H9 (cell line): ENCODE results near the gene PPM1H. TPM values are rescaled to one million over a fixed set of nuclear protein-coding genes. Genes with fewer than 3 reads are reported as not detected.

Experiments used
- DNase-seq: peaks from one replicate; pipeline ENCODE4 v3.0.0-alpha.2; 2017
- H2AFZ ChIP-seq: one replicate; pipeline ENCODE4 v1.6.1; 2013; ENCODE audit warnings: mild to moderate bottlenecking, low read length, control low read depth, moderate library complexity
- H2AK5ac ChIP-seq: 2 replicates; pipeline ENCODE4 v1.6.1; 2013; ENCODE audit warnings: low read length, control low read depth, mixed read lengths; ENCODE audit not compliant: insufficient read length
- H2BK120ac ChIP-seq: one replicate; pipeline ENCODE4 v1.6.1; 2013; ENCODE audit warnings: low read depth, mild to moderate bottlenecking, low read length, control low read depth, inconsistent platforms; ENCODE audit not compliant: poor library complexity, severe bottlenecking
- H2BK12ac ChIP-seq: 2 replicates; pipeline ENCODE4 v1.6.1; 2013; ENCODE audit warnings: low read length, control low read depth, mixed read lengths, low read depth; ENCODE audit not compliant: insufficient read length
- H2BK15ac ChIP-seq: 2 replicates; pipeline ENCODE4 v1.6.1; 2013; ENCODE audit warnings: low read depth, low read length, control low read depth
- H2BK20ac ChIP-seq: one replicate; pipeline ENCODE4 v1.6.1; 2013; ENCODE audit warnings: low read depth, mild to moderate bottlenecking, low read length, control low read depth, inconsistent platforms; ENCODE audit not compliant: poor library complexity, severe bottlenecking
- H2BK5ac ChIP-seq: 2 replicates; pipeline ENCODE4 v1.6.1; 2013; ENCODE audit warnings: low read length, control low read depth, mixed read lengths; ENCODE audit not compliant: insufficient read length
- H3K14ac ChIP-seq: 2 replicates; pipeline ENCODE4 v1.6.1; 2013; ENCODE audit warnings: low read length, control low read depth; ENCODE audit not compliant: insufficient read depth
- H3K18ac ChIP-seq: 2 replicates; pipeline ENCODE4 v1.6.1; 2013; ENCODE audit warnings: low read depth, mild to moderate bottlenecking, mixed read lengths, low read length, control low read depth; ENCODE audit not compliant: insufficient read length
- H3K23ac ChIP-seq: 2 replicates; pipeline ENCODE4 v1.6.1; 2013; ENCODE audit warnings: low read length, control low read depth, mixed read lengths, low read depth; ENCODE audit not compliant: insufficient read length
- H3K23me2 ChIP-seq: 2 replicates; pipeline ENCODE4 v1.6.1; 2013; ENCODE audit warnings: low read depth, mild to moderate bottlenecking, mixed read lengths, low read length, control low read depth; ENCODE audit not compliant: insufficient read length, poor library complexity, severe bottlenecking
- H3K27ac ChIP-seq: 2 replicates; pipeline ENCODE4 v1.5.1; 2013; ENCODE audit warnings: low read length, control low read depth, mixed read lengths, low read depth; ENCODE audit not compliant: insufficient read length
- H3K27me3 ChIP-seq: 2 replicates; pipeline ENCODE4 v1.6.1; 2013; ENCODE audit warnings: low read length, control low read depth, inconsistent platforms; ENCODE audit not compliant: insufficient read depth
- H3K4ac ChIP-seq: 2 replicates; pipeline ENCODE4 v1.6.1; 2013; ENCODE audit warnings: low read depth, mild to moderate bottlenecking, control low read depth, inconsistent platforms, low read length, moderate library complexity
- H3K4me1 ChIP-seq: 2 replicates; pipeline ENCODE4 v1.6.1; 2013; ENCODE audit warnings: low read length, control low read depth, inconsistent platforms; ENCODE audit not compliant: insufficient read depth
- H3K4me2 ChIP-seq: 2 replicates; pipeline ENCODE4 v1.6.1; 2013; ENCODE audit warnings: low read length, control low read depth, mixed read lengths; ENCODE audit not compliant: insufficient read length, insufficient read depth
- H3K56ac ChIP-seq: 2 replicates; pipeline ENCODE4 v1.6.1; 2013; ENCODE audit warnings: low read depth, mild to moderate bottlenecking, mixed read lengths, low read length, control low read depth; ENCODE audit not compliant: insufficient read length
- H3K79me1 ChIP-seq: 2 replicates; pipeline ENCODE4 v1.6.1; 2013; ENCODE audit warnings: low read depth, mild to moderate bottlenecking, moderate library complexity, low read length, control low read depth, inconsistent platforms; ENCODE audit not compliant: insufficient read depth, poor library complexity, severe bottlenecking
- H3K79me2 ChIP-seq: 2 replicates; pipeline ENCODE4 v1.6.1; 2013; ENCODE audit warnings: low read length, control low read depth, inconsistent platforms; ENCODE audit not compliant: insufficient read depth
- H3K9ac ChIP-seq: 2 replicates; pipeline ENCODE4 v1.6.1; 2013; ENCODE audit warnings: low read length, control low read depth, mixed read lengths; ENCODE audit not compliant: insufficient read length; ENCODE audit errors: extremely low read depth
- H3K9me3 ChIP-seq: one replicate; pipeline ENCODE4 v1.6.1; 2013; ENCODE audit warnings: low read depth, low read length, inconsistent platforms; ENCODE audit not compliant: control insufficient read depth
- H3T11ph ChIP-seq: one replicate; pipeline ENCODE4 v1.6.1; 2013; ENCODE audit warnings: mild to moderate bottlenecking, low read length, control low read depth, inconsistent platforms
- H4K20me1 ChIP-seq: one replicate; pipeline ENCODE4 v1.6.1; 2013; ENCODE audit not compliant: control insufficient read depth, insufficient read length, insufficient read depth
- H4K5ac ChIP-seq: 2 replicates; pipeline ENCODE4 v1.6.1; 2013; ENCODE audit warnings: low read depth, mild to moderate bottlenecking, mixed read lengths, low read length, control low read depth; ENCODE audit not compliant: insufficient read length
- H4K8ac ChIP-seq: replicated peaks from 2 replicates; pipeline ENCODE4 v1.6.1; 2013; ENCODE audit warnings: low read length, control low read depth, mixed read lengths, low read depth; ENCODE audit not compliant: insufficient read length
- H4K91ac ChIP-seq: 2 replicates; pipeline ENCODE4 v1.6.1; 2013; ENCODE audit warnings: low read depth, mild to moderate bottlenecking, moderate library complexity, mixed read lengths, low read length, control low read depth; ENCODE audit not compliant: insufficient read length
- H3K27ac Mint-ChIP-seq, 3 experiments: 2 replicates in 2 of 3; 3 replicates in 1 of 3; pipeline ENCODE4 v1.8.0; 2020 to 2021; ENCODE audit warnings: mixed read lengths in 3 of 3, mild to moderate bottlenecking in 1 of 3, moderate library complexity in 1 of 3
- H3K27me3 Mint-ChIP-seq: 2 replicates; pipeline ENCODE4 v1.8.0; 2021; ENCODE audit warnings: low read depth, mild to moderate bottlenecking, moderate library complexity, mixed read lengths
- H3K36me3 Mint-ChIP-seq, 3 experiments: 2 replicates in 2 of 3; 3 replicates in 1 of 3; pipeline ENCODE4 v1.8.0; 2020 to 2021; ENCODE audit warnings: low read depth in 3 of 3, mixed read lengths in 3 of 3; ENCODE audit not compliant: insufficient read depth in 1 of 3
- H3K4me1 Mint-ChIP-seq, 2 experiments: 2 replicates each; pipeline ENCODE4 v1.8.0; 2020; ENCODE audit warnings: mixed read lengths in 2 of 2
- H3K4me3 Mint-ChIP-seq, 2 experiments: 2 replicates in 1 of 2; 3 replicates in 1 of 2; pipeline ENCODE4 v1.8.0; 2020 to 2021; ENCODE audit warnings: mild to moderate bottlenecking in 2 of 2, mixed read lengths in 2 of 2, moderate library complexity in 1 of 2
- H3K9me3 Mint-ChIP-seq, 2 experiments: 2 replicates in 1 of 2; 3 replicates in 1 of 2; pipeline ENCODE4 v1.8.0; 2020; ENCODE audit warnings: mild to moderate bottlenecking in 2 of 2, mixed read lengths in 2 of 2, moderate library complexity in 1 of 2
- CTCF ChIP-seq: fragments of 200-600 bp; sonication (generic); conservative IDR thresholded peaks from 3 replicates; pipeline ENCODE4 v1.8.0; 2021; ENCODE audit warnings: antibody characterized with exemption, mild to moderate bottlenecking
- WGBS: extraction: QIAGEN DNeasy Blood & Tissue Kit; methylation state at CpG from one replicate; pipeline ENCODE4 v1.1.7; 2013; ENCODE audit warnings: missing lambda C conversion rate, low lambda C conversion rate, mixed read lengths; ENCODE audit not compliant: insufficient read length; ENCODE audit errors: extremely low coverage; 5-methylcytosine and 5-hydroxymethylcytosine counted together
- total RNA-seq: library from RNA; stranded (reverse); gene quantifications from 2 replicates; pipeline ENCODE4 v1.2.1, GENCODE V29; 2021

The PPM1H gene
- total RNA-seq, 1 experiment from 2014 or later, result 22.1 TPM

- no peak overlapping the region for H3K4ac ChIP-seq
- H4K5ac ChIP-seq, result no peak overlapping the region
- H3T11ph ChIP-seq, result no peak overlapping the region
- no peak overlapping the region for H3K4me2 ChIP-seq
- H2BK5ac ChIP-seq, result no peak overlapping the region
- no peak overlapping the region for H2BK15ac ChIP-seq
- H2BK20ac ChIP-seq, result no peak overlapping the region
- H2AFZ ChIP-seq, result no peak overlapping the region
- no peak overlapping the region for H4K91ac ChIP-seq
- no CpG with 5 or more reads among the region's 7 CpGs for WGBS
- no peak overlapping the region for H3K56ac ChIP-seq
- Mint-ChIP-seq H3K36me3 (peaks cover 8 to 17% (median 9%) of the 10 kb centered on the region in 3 experiments; a peak in 5 of 7 replicates), H3K9me3 (no peaks in the 10 kb centered on the region), H3K27ac (peak overlapping the region in 1 of 3 experiments; percentile 53; a peak in 2 of 7 replicates), H3K27me3 (no peaks in the 10 kb centered on the region), H3K4me1 (peaks cover 4 to 10% of the 10 kb centered on the region in 2 experiments; a peak in 3 of 4 replicates), H3K4me3 (no peak overlapping the region)
- no peak overlapping the region for H3K14ac ChIP-seq
- no peak overlapping the region for H3K18ac ChIP-seq
- no peak overlapping the region for H2AK5ac ChIP-seq
- no peak for TF ChIP-seq CTCF
- H3K79me1 ChIP-seq, result no peaks in the 10 kb centered on the region
- no peak overlapping the region for H4K8ac ChIP-seq
- no peak overlapping the region for H2BK120ac ChIP-seq
- H3K9me3 ChIP-seq, result no peaks in the 10 kb centered on the region
- no peak for DNase-seq
- no peaks in the 10 kb centered on the region for H3K79me2 ChIP-seq
- no peaks in the 10 kb centered on the region for H3K27me3 ChIP-seq
- H3K9ac ChIP-seq, result no peak overlapping the region
- no peaks in the 10 kb centered on the region; the same call in 1 of the 2 replicates for H3K4me1 ChIP-seq
- no peak overlapping the region for H3K23ac ChIP-seq
- H4K20me1 ChIP-seq, result no peaks in the 10 kb centered on the region
- H3K23me2 ChIP-seq, result no peaks in the 10 kb centered on the region
- H2BK12ac ChIP-seq, result no peak overlapping the region
- no peak overlapping the region for H3K27ac ChIP-seq
Measured at GRCh38 chr12:62832027-62832426, 102.9 kb downstream of the PPM1H start.
